H1 (cell line): Measurements from ENCODE around the gene ALAS1. TPM values are rescaled to one million over a fixed set of nuclear protein-coding genes. Genes with fewer than 3 reads are reported as not detected.

Experiments
- CTCF ChIA-PET: fragments of 300-600 bp; sonication (Branson Sonifier 250); formaldehyde crosslinking; loops from one replicate; lab custom pipeline; 2021; ENCODE audit not compliant: partially characterized antibody; lab: Charles Lee
- POLR2A ChIA-PET: fragments of 300-600 bp; sonication (Branson Sonifier 250); formaldehyde crosslinking; loops from one replicate; lab custom pipeline; 2021; ENCODE audit warnings: inconsistent platforms; ENCODE audit not compliant: partially characterized antibody; lab: Charles Lee
- DNase-seq, 2 experiments: peaks; one replicate each; pipeline versions ENCODE4 v3.0.0 to v3.0.0-alpha.2; 2010 to 2022; ENCODE audit warnings: low spot score in 2 of 2, low read depth in 1 of 2, mixed read lengths in 1 of 2
- FAIRE-seq: peaks from 2 replicates; lab custom pipeline; 2011; peaks lifted over from hg19 to GRCh38; lab: Jason Lieb, UNC
- H2AFZ ChIP-seq: 2 replicates; pipeline ENCODE4 v1.8.1; 2012; ENCODE audit warnings: low read length, inconsistent platforms
- H2AK5ac ChIP-seq: 2 replicates; pipeline ENCODE4 v1.6.1; 2013; ENCODE audit warnings: low read depth, low read length
- H2BK120ac ChIP-seq: replicated peaks from 2 replicates; pipeline ENCODE3; 2013; ENCODE audit warnings: low read depth, low read length, inconsistent platforms
- H2BK12ac ChIP-seq: 2 replicates; pipeline ENCODE4 v1.6.1; 2013; ENCODE audit warnings: low read depth, low read length
- H2BK15ac ChIP-seq: 2 replicates; pipeline ENCODE4 v1.6.1; 2013; ENCODE audit warnings: low read length
- H2BK20ac ChIP-seq: 2 replicates; pipeline ENCODE4 v1.6.1; 2013; ENCODE audit warnings: low read length
- H2BK5ac ChIP-seq: 2 replicates; pipeline ENCODE4 v1.6.1; 2013; ENCODE audit warnings: low read depth, low read length
- H3K14ac ChIP-seq: 2 replicates; pipeline ENCODE4 v1.6.1; 2013; ENCODE audit warnings: inconsistent platforms; ENCODE audit not compliant: insufficient read length
- H3K18ac ChIP-seq: 2 replicates; pipeline ENCODE4 v1.6.1; 2013; ENCODE audit warnings: low read length; ENCODE audit errors: extremely low read depth
- H3K23ac ChIP-seq: 2 replicates; pipeline ENCODE4 v1.6.1; 2013; ENCODE audit warnings: inconsistent platforms; ENCODE audit not compliant: insufficient read length
- H3K23me2 ChIP-seq: 2 replicates; pipeline ENCODE4 v1.6.1; 2013; ENCODE audit warnings: low read depth, low read length
- H3K27ac ChIP-seq: 2 replicates; pipeline ENCODE4 v1.6.1; 2011; ENCODE audit warnings: low read depth, low read length, inconsistent platforms
- H3K27me3 ChIP-seq, 4 experiments: replicated peaks in 1 of 4; 1 replicate in 1 of 4; 2 replicates in 3 of 4; pipeline versions ENCODE4 v1.6.1 to v1.8.1; 2011 to 2013; ENCODE audit warnings: low read length in 3 of 4, mild to moderate bottlenecking in 3 of 4, inconsistent platforms in 2 of 4, mixed read lengths in 2 of 4, moderate library complexity in 1 of 4; ENCODE audit not compliant: control insufficient read depth in 3 of 4, insufficient read depth in 3 of 4; ENCODE audit errors: extremely low read depth in 1 of 4
- H3K36me3 ChIP-seq, 4 experiments: 2 replicates each; pipeline versions ENCODE4 v1.6.1 to v1.8.1; 2011 to 2013; ENCODE audit warnings: mild to moderate bottlenecking in 4 of 4, low read length in 3 of 4, moderate library complexity in 2 of 4, control low read depth in 1 of 4, inconsistent platforms in 1 of 4; ENCODE audit not compliant: insufficient read depth in 4 of 4, control insufficient read depth in 2 of 4
- H3K4ac ChIP-seq: replicated peaks from 2 replicates; pipeline ENCODE3; 2013; ENCODE audit warnings: low read length, low read depth, mixed read lengths, inconsistent platforms; ENCODE audit not compliant: insufficient read length
- H3K4me1 ChIP-seq, 4 experiments: replicated peaks in 1 of 4; 1 replicate in 1 of 4; 2 replicates in 3 of 4; pipeline versions ENCODE4 v1.6.1 to v1.8.1; 2011 to 2013; ENCODE audit warnings: low read length in 3 of 4, inconsistent platforms in 2 of 4, mixed read lengths in 1 of 4; ENCODE audit not compliant: insufficient read depth in 4 of 4, control insufficient read depth in 3 of 4
- H3K4me2 ChIP-seq, 2 experiments: 2 replicates each; pipeline versions ENCODE4 v1.6.1 to v1.8.1; 2011 to 2013; ENCODE audit warnings: low read depth in 2 of 2, low read length in 2 of 2, control low read depth in 1 of 2, inconsistent platforms in 1 of 2, mild to moderate bottlenecking in 1 of 2; ENCODE audit not compliant: insufficient read depth in 1 of 2
- H3K4me3 ChIP-seq, 4 experiments: fragments of 200-600, 300-600 bp in 1 of 4; sonication (generic), shearing (Covaris generic), sonication (Bioruptor Twin) in 1 of 4; 2 replicates each; pipeline versions ENCODE4 v1.5.1 to v1.8.1; 2011 to 2016; ENCODE audit warnings: low read length in 4 of 4, low read depth in 3 of 4, control low read depth in 2 of 4, inconsistent platforms in 2 of 4, mild to moderate bottlenecking in 2 of 4, mixed read lengths in 1 of 4, moderate library complexity in 1 of 4; ENCODE audit not compliant: insufficient read depth in 2 of 4; ENCODE audit errors: extremely low read depth in 1 of 4
- H3K56ac ChIP-seq: replicated peaks from 2 replicates; pipeline ENCODE3; 2013; ENCODE audit warnings: low read depth, mild to moderate bottlenecking, mixed read lengths, low read length, inconsistent platforms; ENCODE audit not compliant: insufficient read length
- H3K79me1 ChIP-seq: 2 replicates; pipeline ENCODE4 v1.6.1; 2013; ENCODE audit warnings: low read depth, low read length, control low read depth
- H3K79me2 ChIP-seq, 2 experiments: 2 replicates each; pipeline versions ENCODE4 v1.6.1 to v1.8.1; 2012 to 2013; ENCODE audit warnings: low read length in 2 of 2, mild to moderate bottlenecking in 2 of 2, inconsistent platforms in 1 of 2; ENCODE audit not compliant: insufficient read depth in 2 of 2, control insufficient read depth in 1 of 2
- H3K9ac ChIP-seq, 4 experiments: replicated peaks in 1 of 4; 1 replicate in 1 of 4; 2 replicates in 3 of 4; pipeline versions ENCODE4 v1.6.1 to v1.8.1; 2011 to 2013; ENCODE audit warnings: low read depth in 3 of 4, low read length in 3 of 4, control low read depth in 2 of 4, mild to moderate bottlenecking in 2 of 4, moderate library complexity in 2 of 4, inconsistent platforms in 1 of 4; ENCODE audit errors: extremely low read depth in 1 of 4
- H3K9me3 ChIP-seq, 2 experiments: 2 replicates each; pipeline versions ENCODE4 v1.6.1 to v1.8.1; 2012 to 2013; ENCODE audit warnings: mild to moderate bottlenecking in 2 of 2, moderate library complexity in 2 of 2, control low read depth in 1 of 2, inconsistent platforms in 1 of 2, low read depth in 1 of 2, low read length in 1 of 2, mixed read lengths in 1 of 2; ENCODE audit not compliant: insufficient read depth in 2 of 2
- H4K20me1 ChIP-seq, 2 experiments: replicated peaks in 1 of 2; 2 replicates each; pipeline versions ENCODE3 to v1.8.1; 2011 to 2013; ENCODE audit warnings: inconsistent platforms in 2 of 2, low read length in 2 of 2, mild to moderate bottlenecking in 1 of 2; ENCODE audit not compliant: insufficient read depth in 2 of 2, control insufficient read depth in 1 of 2
- H4K5ac ChIP-seq: 2 replicates; pipeline ENCODE4 v1.6.1; 2013; ENCODE audit warnings: low read length, low read depth, mixed read lengths, inconsistent platforms; ENCODE audit not compliant: insufficient read length
- H4K8ac ChIP-seq: 2 replicates; pipeline ENCODE4 v1.8.0; 2013; ENCODE audit warnings: mild to moderate bottlenecking, moderate library complexity, low read length, inconsistent platforms; ENCODE audit not compliant: insufficient read depth; ENCODE audit errors: extremely low read depth
- H4K91ac ChIP-seq: replicated peaks from 2 replicates; pipeline ENCODE3; 2013; ENCODE audit warnings: low read length, mixed read lengths, inconsistent platforms; ENCODE audit not compliant: insufficient read length
- ASH2L ChIP-seq: fragments of 200-600, 300-600 bp; sonication (generic); IDR thresholded peaks from one replicate; pipeline ENCODE4 v1.7.1; 2017; ENCODE audit warnings: low read length
- CHD2 ChIP-seq: IDR thresholded peaks from 2 replicates; pipeline ENCODE4 v1.6.1; 2012; ENCODE audit warnings: low read length, improper control_type of control experiment
- NANOG ChIP-seq: IDR thresholded peaks from 2 replicates; pipeline ENCODE4 v1.6.1; 2011; ENCODE audit warnings: low read length, low read depth, mild to moderate bottlenecking, inconsistent platforms; ENCODE audit not compliant: insufficient read depth, poor library complexity, severe bottlenecking
- POU5F1 ChIP-seq: IDR thresholded peaks from 2 replicates; pipeline ENCODE4 v1.6.1; 2011; ENCODE audit warnings: low read depth, mild to moderate bottlenecking, low read length, moderate library complexity
- RBBP5 ChIP-seq: IDR thresholded peaks from 2 replicates; pipeline ENCODE4 v1.7.1; 2012; ENCODE audit warnings: low read depth, mild to moderate bottlenecking, inconsistent platforms, low read length, moderate library complexity, borderline replicate concordance
- SIX5 ChIP-seq: IDR thresholded peaks from 2 replicates; pipeline ENCODE4 v1.6.1; 2011; ENCODE audit warnings: mild to moderate bottlenecking, low read depth, low read length
- SP1 ChIP-seq: IDR thresholded peaks from 2 replicates; pipeline ENCODE4 v1.6.1; 2011; ENCODE audit warnings: low read depth, low read length
- TCF12 ChIP-seq: IDR thresholded peaks from 2 replicates; pipeline ENCODE4 v1.6.1; 2011; ENCODE audit warnings: low read depth, mild to moderate bottlenecking, low read length
- YY1 ChIP-seq: IDR thresholded peaks from 2 replicates; pipeline ENCODE4 v1.6.1; 2011; ENCODE audit warnings: low read depth, mild to moderate bottlenecking, low read length
- WGBS, 2 experiments: shearing (Covaris generic) in 1 of 2; methylation state at CpG; one replicate each; pipeline versions ENCODE4 v1.1.6 to v1.1.7; 2013 to 2015; ENCODE audit warnings: low lambda C conversion rate in 2 of 2, mixed read lengths in 2 of 2, inconsistent platforms in 1 of 2, low coverage in 1 of 2, missing lambda C conversion rate in 1 of 2; ENCODE audit not compliant: insufficient replicate concordance in 2 of 2, insufficient coverage in 1 of 2, insufficient read length in 1 of 2; ENCODE audit errors: extremely low coverage in 1 of 2, missing lambda C conversion rate in 1 of 2; 5-methylcytosine and 5-hydroxymethylcytosine counted together
- polyA plus RNA-seq, 7 experiments: library from polyadenylated mRNA; depleted of rRNA in 3 of 7; stranded (reverse) in 5 of 7; unstranded in 2 of 7; fragments of >200 nt in 5 of 7; fragments of 200-250 nt in 2 of 7; gene quantifications; 1 replicate in 5 of 7; 2 replicates in 1 of 7; 4 replicates in 1 of 7; pipeline versions ENCODE4 v1.2.1 to v1.2.3, GENCODE V29; 2011 to 2013; ENCODE audit warnings: missing spikeins in 2 of 7, mixed read lengths in 2 of 7
- total RNA-seq: library from RNA; stranded (reverse); fragmentation: NEBNext Ultra II Directional; extraction: Animal tissue kit (Norgen Biotek cat#: 25700); gene quantifications from 2 replicates; pipeline ENCODE4 v1.2.1, GENCODE V29; 2021

ALAS1 gene
- total and polyA plus RNA-seq, 2 of the 8 experiments (the other 6 are each of a cell fraction or from before 2014, with no cell fraction given): 45.9 to 84.4 TPM

DNA sequence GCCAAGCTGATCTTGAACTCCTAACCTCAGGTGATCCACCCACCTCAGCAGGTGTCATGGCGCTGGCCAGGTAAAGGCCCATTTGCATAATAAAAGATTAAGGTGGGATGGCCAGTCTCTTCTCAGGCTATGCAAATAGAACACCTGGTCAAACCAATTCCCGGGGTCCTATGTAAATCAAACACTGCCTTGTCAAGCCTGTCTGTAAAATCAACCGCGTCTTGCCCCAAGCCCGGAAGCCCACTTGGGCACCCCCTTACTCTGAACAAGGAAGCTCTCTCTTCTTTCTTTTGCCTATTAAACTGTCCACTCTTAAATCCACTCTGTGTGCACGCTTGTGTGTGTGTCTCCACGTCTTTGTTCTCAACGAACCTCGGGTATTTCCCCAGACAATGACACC lies 30.7 kb upstream of the ALAS1 start:
- no peaks in the 10 kb centered on the region; a peak in 2 of 7 replicates for H3K27me3 ChIP-seq
- DNase-seq (peak in 1 of 2 experiments; percentile 54), FAIRE-seq (peak; percentile 88)
- no peak overlapping the region for H4K8ac ChIP-seq
- H3K4me2 ChIP-seq: peak overlapping the region; percentile 4 to 60; a peak in 2 of 4 replicates
- ChIA-PET CTCF (interaction anchor here (0.5 to 1.6 kb wide), 8 partner anchors 15 to 314 kb away, joined by 3 to 7 read pairs (median 4); no protein-coding TSS in a partner anchor), POLR2A (interaction anchor here (0.6 to 1.2 kb wide), 4 partner anchors 13 to 152 kb away, joined by 3 to 8 read pairs (median 5); partner anchors contain the start of gene POC1A)
- TF ChIP-seq NANOG (peak; percentile 2), SP1 (peak; percentile 54; the same call in 1 of the 2 replicates), ASH2L (peak; percentile 59), RBBP5 (0 out of 2 replicates have a peak, but pooled peaks have one; percentile 69), YY1 (peak; percentile 84), POU5F1 (peak; percentile 73), SIX5 (no peak), CHD2 (no peak), TCF12 (peak; percentile 87; the same call in 1 of the 2 replicates)
- no peaks in the 10 kb centered on the region for H3K23me2 ChIP-seq
- peak overlapping the region; percentile 4; the same call in 1 of the 2 replicates for H2BK5ac ChIP-seq
- peaks cover 4 to 12% of the 10 kb centered on the region in 2 experiments; a peak in 2 of 4 replicates for H3K9me3 ChIP-seq
- H3K27ac ChIP-seq: no peak overlapping the region; the same call in 1 of the 2 replicates
- H3K4me3 ChIP-seq: peak overlapping the region in 1 of 4 experiments; percentile 22; a peak in 2 of 8 replicates
- H3K9ac ChIP-seq: no peak overlapping the region; a peak in 1 of 7 replicates
- H3K14ac ChIP-seq: no peak overlapping the region
- peak overlapping the region; percentile 19; the same call in 1 of the 2 replicates for H2BK15ac ChIP-seq
- H2BK12ac ChIP-seq: peak overlapping the region; percentile 52; the same call in 1 of the 2 replicates
- 0 out of 2 replicates have a peak overlapping the region, but pooled peaks have one; percentile 98 for H2BK20ac ChIP-seq
- H2AFZ ChIP-seq: 0 out of 2 replicates have a peak overlapping the region, but pooled peaks have one; percentile 55
- no peak overlapping the region for H2BK120ac ChIP-seq
- H3K18ac ChIP-seq: no peak overlapping the region
- no peak overlapping the region for H3K4ac ChIP-seq
- H3K79me1 ChIP-seq: no peaks in the 10 kb centered on the region
- no peak overlapping the region for H3K23ac ChIP-seq
- H4K20me1 ChIP-seq: no peaks in the 10 kb centered on the region
- WGBS, 2 experiments: 46% methylated on average over 9 of the region's 9 CpGs; no CpG with 5 or more reads in 1 of the 2 experiments
- peaks cover 2 to 8% (median 6%) of the 10 kb centered on the region in 4 experiments; a peak in 5 of 7 replicates for H3K4me1 ChIP-seq
- no peak overlapping the region for H4K91ac ChIP-seq
- H3K36me3 ChIP-seq: no peaks in the 10 kb centered on the region
- no peak overlapping the region for H3K56ac ChIP-seq
- H4K5ac ChIP-seq: no peak overlapping the region
- H2AK5ac ChIP-seq: no peak overlapping the region
- H3K79me2 ChIP-seq: no peaks in the 10 kb centered on the region
